HepG2 (cell line): ENCODE results near the gene ALPI. TPM values are rescaled to one million over a fixed set of nuclear protein-coding genes. Genes with fewer than 3 reads are reported as not detected.

ENCODE experiments used
- ATAC-seq: fragments of 200-7000 bp; cut with Tn5 transposase; 3 replicates; pipeline ENCODE4 v1.9.1; 2020; ENCODE audit warnings: mild to moderate bottlenecking, moderate library complexity
- BruUV-seq: library from RNA; stranded (reverse); fragments of 400-500 nt; replicated peaks from 2 replicates; lab custom pipeline; 2021; lab: Mats Ljungman, UMichigan
- CTCF ChIA-PET: fragments of 300-600 bp; formaldehyde crosslinking; extraction: SDS; loops from one replicate; lab custom pipeline; 2021; ENCODE audit warnings: low total read pairs, inconsistent platforms, low intra/inter-chr PET ratio; lab: Yijun Ruan, JAX
- POLR2A ChIA-PET: fragments of 350-600 bp; sonication (Branson Sonifier 250); formaldehyde crosslinking; loops from one replicate; lab custom pipeline; 2020; ENCODE audit warnings: antibody characterized with exemption, inconsistent platforms; lab: Yijun Ruan, JAX
- DNase-seq: peaks from one replicate; pipeline ENCODE4 v3.0.0-alpha.2; 2015; ENCODE audit warnings: low spot score
- FAIRE-seq: peaks from 3 replicates; lab custom pipeline; 2011; peaks lifted over from hg19 to GRCh38; lab: Jason Lieb, UNC
- H2AFZ ChIP-seq: one replicate; pipeline ENCODE4 v1.6.1; 2011; ENCODE audit warnings: low read length, inconsistent platforms
- H3K27ac ChIP-seq: fragments of 300-600 bp; 3 replicates; pipeline ENCODE4 v1.8.0; 2011; ENCODE audit warnings: mixed run types, mild to moderate bottlenecking, mixed read lengths, low read length, inconsistent platforms; ENCODE audit not compliant: insufficient read depth; ENCODE audit errors: extremely low read length
- H3K27me3 ChIP-seq, 2 experiments: fragments of 200-600 bp in 1 of 2; 2 replicates in 1 of 2; 3 replicates in 1 of 2; pipeline versions ENCODE4 v1.6.0 to v1.8.0; 2011; ENCODE audit warnings: low read length in 2 of 2, mild to moderate bottlenecking in 2 of 2, moderate library complexity in 2 of 2, inconsistent platforms in 1 of 2; ENCODE audit not compliant: insufficient read depth in 2 of 2, control insufficient read depth in 1 of 2
- H3K36me3 ChIP-seq, 2 experiments: fragments of 200-600 bp in 1 of 2; replicated peaks in 1 of 2; 2 replicates in 1 of 2; 3 replicates in 1 of 2; pipeline versions ENCODE4 v1.5.1 to v1.8.0; 2011; ENCODE audit warnings: low read length in 2 of 2, inconsistent platforms in 1 of 2; ENCODE audit not compliant: insufficient read depth in 2 of 2, control insufficient read depth in 1 of 2
- H3K4me1 ChIP-seq: 2 replicates; pipeline ENCODE4 v1.5.1; 2012; ENCODE audit warnings: low read length, inconsistent platforms; ENCODE audit not compliant: insufficient read depth
- H3K4me2 ChIP-seq: 2 replicates; pipeline ENCODE4 v1.6.0; 2011; ENCODE audit warnings: low read depth, low read length, inconsistent platforms
- H3K4me3 ChIP-seq, 3 experiments: fragments of 200-600 bp in 1 of 3; sonication (generic), shearing (Covaris generic) in 1 of 3; replicated peaks in 1 of 3; 2 replicates each; pipeline ENCODE4 v1.5.1; 2011 to 2016; ENCODE audit warnings: low read length in 3 of 3, inconsistent platforms in 2 of 3, low read depth in 2 of 3, mild to moderate bottlenecking in 2 of 3, control low read depth in 1 of 3, mixed read lengths in 1 of 3; ENCODE audit not compliant: insufficient read depth in 1 of 3
- H3K79me2 ChIP-seq: one replicate; pipeline ENCODE4 v1.6.1; 2011; ENCODE audit warnings: low read length, inconsistent platforms; ENCODE audit not compliant: insufficient read depth
- H3K9ac ChIP-seq: 2 replicates; pipeline ENCODE4 v1.6.0; 2011; ENCODE audit warnings: mild to moderate bottlenecking, low read depth, low read length, inconsistent platforms; ENCODE audit not compliant: insufficient read depth
- H3K9me3 ChIP-seq: 2 replicates; pipeline ENCODE4 v1.5.1; 2012; ENCODE audit warnings: mild to moderate bottlenecking, low read length
- H4K20me1 ChIP-seq: 2 replicates; pipeline ENCODE4 v1.6.0; 2011; ENCODE audit warnings: inconsistent platforms, mild to moderate bottlenecking, low read length, moderate library complexity; ENCODE audit not compliant: insufficient read depth
- ERF ChIP-seq: IDR thresholded peaks from 2 replicates; pipeline ENCODE4 v1.6.1; 2018; ENCODE audit warnings: missing biosample characterization, missing genetic modification reagents
- ZNF160 ChIP-seq: sonication (generic); formaldehyde crosslinking; IDR thresholded peaks from 2 replicates; pipeline ENCODE4 v1.8.0; 2022; ENCODE audit warnings: mild to moderate bottlenecking, inconsistent platforms, missing genetic modification reagents
- ZNF460 ChIP-seq: sonication (generic); formaldehyde crosslinking; IDR thresholded peaks from 2 replicates; pipeline ENCODE4 v1.5.1; 2020; ENCODE audit warnings: missing genetic modification reagents, mild to moderate bottlenecking, borderline replicate concordance
- WGBS: methylation state at CpG from one replicate; pipeline ENCODE4 v1.1.6; 2017; ENCODE audit warnings: low lambda C conversion rate; 5-methylcytosine and 5-hydroxymethylcytosine counted together
- in situ Hi-C: cut with HindIII; loops from 2 replicates; pipeline ENCODE4 v1.10.0; 2017; ENCODE audit warnings: low pct_unique_long_range_greater_than_20kb; ENCODE audit not compliant: extremely low pct_ligation_motif_present
- intact Hi-C: fragments of 100-400 bp; cut with micrococcal nuclease; formaldehyde crosslinking; loops from one replicate; pipeline ENCODE4 v1.10.0; 2022; ENCODE audit not compliant: unreplicated experiment
- polyA plus RNA-seq, 8 experiments: library from polyadenylated mRNA; depleted of rRNA in 3 of 8; stranded (reverse) in 7 of 8; unstranded in 1 of 8; fragments of >200 nt; fragmentation: Illumina TruSeq in 4 of 8; extraction: Trizol in 4 of 8; gene quantifications; 2 replicates each; pipeline versions ENCODE4 v1.2.1 to v1.2.3, GENCODE V29; 2011 to 2016; ENCODE audit warnings: low read depth in 4 of 8, missing spikeins in 1 of 8, mixed read lengths in 1 of 8; ENCODE audit not compliant: insufficient read depth in 1 of 8
- total RNA-seq, 5 experiments: library from RNA; depleted of rRNA; stranded (reverse); fragments of >200 nt; fragmentation: Illumina TruSeq; extraction: Trizol; gene quantifications; 2 replicates each; pipeline ENCODE4 v1.2.3, GENCODE V29; 2016; ENCODE audit warnings: low read depth in 1 of 5
- TF ChIP-seq, protein P1 (sequence below): IDR thresholded peaks from 2 replicates; pipeline ENCODE4 v1.4.0; 2020; ENCODE audit warnings: mild to moderate bottlenecking, missing genetic modification reagents
- TF ChIP-seq, protein P2 (sequence below): sonication (generic); formaldehyde crosslinking; IDR thresholded peaks from 2 replicates; pipeline ENCODE4 v1.4.0; 2020; ENCODE audit warnings: mild to moderate bottlenecking, missing genetic modification reagents

Gene ALPI
- total and polyA plus RNA-seq, 2 of the 13 experiments (the other 11 are each of a cell fraction or from before 2014, with no cell fraction given): not detected

DNA sequence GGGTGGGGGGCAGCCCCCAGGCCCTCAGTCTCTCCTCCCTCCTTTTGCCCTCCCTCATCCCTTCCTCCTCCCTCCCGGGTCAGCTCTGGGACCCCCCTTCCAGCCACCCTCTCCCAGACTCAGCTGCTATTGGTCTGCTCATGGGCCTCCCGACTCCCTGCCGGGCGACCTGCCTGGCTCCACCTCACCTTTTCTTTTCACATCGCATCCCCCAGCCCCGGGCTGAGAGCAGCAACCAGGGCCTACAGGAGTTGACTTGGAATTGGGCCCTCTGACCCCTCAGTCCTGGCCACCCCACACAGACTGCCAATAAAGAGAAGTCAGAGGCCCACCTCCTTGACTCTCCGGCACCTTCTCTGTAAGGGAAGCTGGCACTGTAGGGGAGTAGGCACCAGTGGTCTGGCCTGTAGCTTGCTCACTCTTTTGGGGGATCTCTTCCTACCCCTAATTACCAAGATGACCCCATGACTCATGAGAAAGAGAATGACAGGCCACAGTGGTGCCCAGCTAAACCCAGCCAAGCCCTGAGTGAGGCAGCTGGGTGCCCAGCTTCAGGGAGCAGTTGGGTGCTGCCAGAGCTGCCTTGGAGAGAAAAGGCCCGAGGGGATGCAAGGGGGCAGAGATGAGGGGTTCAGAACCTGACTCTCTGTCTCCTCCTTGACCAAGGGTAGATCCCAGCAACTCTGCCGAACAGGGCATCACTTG, 33.7 kb downstream of the ALPI start:
- ATAC-seq (no peak), FAIRE-seq (no peak), DNase-seq (no peak)
- POLR2A ChIA-PET: no interaction called here
- H3K36me3 ChIP-seq: no peaks in the 10 kb centered on the region
- no peaks in the 10 kb centered on the region for H3K79me2 ChIP-seq
- CTCF ChIA-PET: no interaction called here
- intact Hi-C loops: no loop called here
- no peaks in the 10 kb centered on the region for H3K9me3 ChIP-seq
- BruUV-seq: no TSS peak
- in situ Hi-C loops: no loop called here
- WGBS: 34% methylated on average over 8 of the region's 9 CpGs
- no peaks in the 10 kb centered on the region for H3K4me1 ChIP-seq
- TF ChIP-seq ERF (CRISPR knock-in tag): no peak
- no peak for TF ChIP-seq ZNF460 (CRISPR knock-in tag)
- TF ChIP-seq, protein P1, sequence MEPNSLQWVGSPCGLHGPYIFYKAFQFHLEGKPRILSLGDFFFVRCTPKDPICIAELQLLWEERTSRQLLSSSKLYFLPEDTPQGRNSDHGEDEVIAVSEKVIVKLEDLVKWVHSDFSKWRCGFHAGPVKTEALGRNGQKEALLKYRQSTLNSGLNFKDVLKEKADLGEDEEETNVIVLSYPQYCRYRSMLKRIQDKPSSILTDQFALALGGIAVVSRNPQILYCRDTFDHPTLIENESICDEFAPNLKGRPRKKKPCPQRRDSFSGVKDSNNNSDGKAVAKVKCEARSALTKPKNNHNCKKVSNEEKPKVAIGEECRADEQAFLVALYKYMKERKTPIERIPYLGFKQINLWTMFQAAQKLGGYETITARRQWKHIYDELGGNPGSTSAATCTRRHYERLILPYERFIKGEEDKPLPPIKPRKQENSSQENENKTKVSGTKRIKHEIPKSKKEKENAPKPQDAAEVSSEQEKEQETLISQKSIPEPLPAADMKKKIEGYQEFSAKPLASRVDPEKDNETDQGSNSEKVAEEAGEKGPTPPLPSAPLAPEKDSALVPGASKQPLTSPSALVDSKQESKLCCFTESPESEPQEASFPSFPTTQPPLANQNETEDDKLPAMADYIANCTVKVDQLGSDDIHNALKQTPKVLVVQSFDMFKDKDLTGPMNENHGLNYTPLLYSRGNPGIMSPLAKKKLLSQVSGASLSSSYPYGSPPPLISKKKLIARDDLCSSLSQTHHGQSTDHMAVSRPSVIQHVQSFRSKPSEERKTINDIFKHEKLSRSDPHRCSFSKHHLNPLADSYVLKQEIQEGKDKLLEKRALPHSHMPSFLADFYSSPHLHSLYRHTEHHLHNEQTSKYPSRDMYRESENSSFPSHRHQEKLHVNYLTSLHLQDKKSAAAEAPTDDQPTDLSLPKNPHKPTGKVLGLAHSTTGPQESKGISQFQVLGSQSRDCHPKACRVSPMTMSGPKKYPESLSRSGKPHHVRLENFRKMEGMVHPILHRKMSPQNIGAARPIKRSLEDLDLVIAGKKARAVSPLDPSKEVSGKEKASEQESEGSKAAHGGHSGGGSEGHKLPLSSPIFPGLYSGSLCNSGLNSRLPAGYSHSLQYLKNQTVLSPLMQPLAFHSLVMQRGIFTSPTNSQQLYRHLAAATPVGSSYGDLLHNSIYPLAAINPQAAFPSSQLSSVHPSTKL (CRISPR knock-in tag): no peak
- no peak for TF ChIP-seq ZNF160 (CRISPR knock-in tag)
- TF ChIP-seq, protein P2, sequence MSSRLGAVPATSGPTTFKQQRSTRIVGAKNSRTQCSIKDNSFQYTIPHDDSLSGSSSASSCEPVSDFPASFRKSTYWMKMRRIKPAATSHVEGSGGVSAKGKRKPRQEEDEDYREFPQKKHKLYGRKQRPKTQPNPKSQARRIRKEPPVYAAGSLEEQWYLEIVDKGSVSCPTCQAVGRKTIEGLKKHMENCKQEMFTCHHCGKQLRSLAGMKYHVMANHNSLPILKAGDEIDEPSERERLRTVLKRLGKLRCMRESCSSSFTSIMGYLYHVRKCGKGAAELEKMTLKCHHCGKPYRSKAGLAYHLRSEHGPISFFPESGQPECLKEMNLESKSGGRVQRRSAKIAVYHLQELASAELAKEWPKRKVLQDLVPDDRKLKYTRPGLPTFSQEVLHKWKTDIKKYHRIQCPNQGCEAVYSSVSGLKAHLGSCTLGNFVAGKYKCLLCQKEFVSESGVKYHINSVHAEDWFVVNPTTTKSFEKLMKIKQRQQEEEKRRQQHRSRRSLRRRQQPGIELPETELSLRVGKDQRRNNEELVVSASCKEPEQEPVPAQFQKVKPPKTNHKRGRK: no peak
- TF ChIP-seq, all 625 proteins: peak for 0
- Histone ChIP-seq H3K27ac (no peak overlapping the region), H3K4me2 (no peak overlapping the region), H4K20me1 (no peaks in the 10 kb centered on the region; the same call in 1 of the 2 replicates), H3K9ac (no peak overlapping the region), H3K4me3 (no peak overlapping the region), H2AFZ (no peak overlapping the region), H3K27me3 (peaks cover 33 to 92% of the 10 kb centered on the region in 2 experiments; a peak in 4 of 5 replicates)
